ENCODE results near the gene SLAMF6.

GRCh38 chr1:160542303-160542945 is 19.4 kb upstream of the SLAMF6 start:
- TF ChIP-seq CTCF (IDR thresholded peaks at IDR 0.05) = no peak
- TF ChIP-seq POLR2A (IDR thresholded peaks at IDR 0.05) = no peak

All from lower leg skin (tissue), 3 donors.